Endodermal cell (in vitro differentiated cells): ENCODE measurements around the gene USP37. TPM values are rescaled to one million over a fixed set of nuclear protein-coding genes. Genes with fewer than 3 reads are reported as not detected.

ENCODE experiments used
- DNase-seq: peaks from one replicate; pipeline ENCODE4 v3.0.0-alpha.2; 2017
- H3K27ac ChIP-seq: 2 replicates; pipeline ENCODE4 v1.5.1; 2013; ENCODE audit warnings: mild to moderate bottlenecking, low read depth, low read length, moderate library complexity
- H3K27me3 ChIP-seq: 2 replicates; pipeline ENCODE4 v1.6.1; 2013; ENCODE audit warnings: mild to moderate bottlenecking, low read length, moderate library complexity; ENCODE audit not compliant: insufficient read depth, control insufficient read depth, poor library complexity, severe bottlenecking
- H3K36me3 ChIP-seq: 2 replicates; pipeline ENCODE4 v1.7.0; 2013; ENCODE audit warnings: mild to moderate bottlenecking, low read length, moderate library complexity; ENCODE audit not compliant: control insufficient read depth, insufficient read depth
- H3K4me1 ChIP-seq: one replicate; pipeline ENCODE4 v1.7.0; 2013; ENCODE audit warnings: low read length; ENCODE audit not compliant: control insufficient read depth, insufficient read depth
- H3K4me3 ChIP-seq: 2 replicates; pipeline ENCODE4 v1.5.1; 2013; ENCODE audit warnings: mild to moderate bottlenecking, low read length, moderate library complexity
- H3K9ac ChIP-seq: 2 replicates; pipeline ENCODE4 v1.6.1; 2013; ENCODE audit warnings: mild to moderate bottlenecking, low read length, moderate library complexity; ENCODE audit not compliant: poor library complexity, severe bottlenecking; ENCODE audit errors: extremely low read depth
- H3K9me3 ChIP-seq: 2 replicates; pipeline ENCODE4 v1.6.1; 2013; ENCODE audit warnings: mild to moderate bottlenecking, low read length, moderate library complexity; ENCODE audit not compliant: control insufficient read depth
- H3K27ac Mint-ChIP-seq: 2 replicates; pipeline ENCODE4 v1.8.0; 2020; ENCODE audit warnings: mixed read lengths
- H3K27me3 Mint-ChIP-seq: 2 replicates; pipeline ENCODE4 v1.8.0; 2021; ENCODE audit warnings: mild to moderate bottlenecking, mixed read lengths; ENCODE audit not compliant: insufficient read depth
- H3K36me3 Mint-ChIP-seq: 2 replicates; pipeline ENCODE4 v1.8.0; 2020; ENCODE audit warnings: low read depth, mixed read lengths
- H3K4me1 Mint-ChIP-seq: 2 replicates; pipeline ENCODE4 v1.8.0; 2020; ENCODE audit warnings: mixed read lengths
- H3K4me3 Mint-ChIP-seq: 2 replicates; pipeline ENCODE4 v1.8.0; 2020; ENCODE audit warnings: mild to moderate bottlenecking, moderate library complexity, mixed read lengths
- H3K9me3 Mint-ChIP-seq: 2 replicates; pipeline ENCODE4 v1.8.0; 2020; ENCODE audit warnings: mild to moderate bottlenecking, mixed read lengths
- CTCF ChIP-seq: fragments of 200-600 bp; sonication (generic); conservative IDR thresholded peaks from 2 replicates; pipeline ENCODE4 v1.5.0; 2021; ENCODE audit warnings: antibody characterized with exemption, mild to moderate bottlenecking
- WGBS, 2 experiments: methylation state at CpG; one replicate each; pipeline versions ENCODE4 v1.1.5 to v1.1.7; 2013; ENCODE audit warnings: missing lambda C conversion rate in 2 of 2, mixed read lengths in 1 of 2; ENCODE audit not compliant: insufficient coverage in 1 of 2, insufficient read length in 1 of 2; 5-methylcytosine and 5-hydroxymethylcytosine counted together
- total RNA-seq, 2 donors: library from RNA; stranded (reverse); fragmentation: NEBNext Ultra II Directional in 1 of 2; extraction: Animal tissue kit (Norgen Biotek cat#: 25700) in 1 of 2; gene quantifications; 2 replicates in 1 of 2; 3 replicates in 1 of 2; pipeline ENCODE4 v1.2.1, GENCODE V29; 2021

The USP37 gene
- total RNA-seq, 2 donors from 2014 or later: 23.2 to 24.0 TPM

DNA sequence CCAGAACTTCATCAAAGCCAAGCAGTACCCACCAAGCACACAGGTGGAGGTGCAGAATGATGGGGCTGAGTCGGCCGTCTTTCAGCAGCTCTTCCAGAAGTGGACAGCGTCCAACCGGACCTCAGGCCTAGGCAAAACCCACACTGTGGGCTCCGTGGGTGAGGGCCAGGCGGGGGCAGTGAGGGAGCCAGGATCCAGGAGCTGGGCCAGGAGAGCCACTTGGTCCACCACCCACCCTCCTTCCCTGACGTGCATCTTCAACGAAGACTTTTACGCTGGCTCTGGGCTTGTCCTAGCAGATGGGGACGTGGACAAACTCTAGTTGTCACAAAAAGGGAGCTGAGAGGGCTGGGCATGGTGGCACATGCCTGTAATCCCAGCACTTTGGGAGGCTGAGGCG lies 137.4 kb downstream of the USP37 start:
- H3K9me3 ChIP-seq: no peaks in the 10 kb centered on the region
- Mint-ChIP-seq H3K9me3 (no peaks in the 10 kb centered on the region), H3K4me1 (no peaks in the 10 kb centered on the region), H3K27me3 (no peaks in the 10 kb centered on the region), H3K36me3 (peaks cover 40% of the 10 kb centered on the region), H3K27ac (no peak overlapping the region), H3K4me3 (no peak overlapping the region)
- TF ChIP-seq CTCF: no peak
- no peak for DNase-seq
- H3K27me3 ChIP-seq: no peaks in the 10 kb centered on the region
- no peak overlapping the region for H3K27ac ChIP-seq
- WGBS, 2 experiments: 91 to 92% methylated on average over 8 to 11 of the region's 11 CpGs
- no peak overlapping the region for H3K4me3 ChIP-seq
- no peaks in the 10 kb centered on the region for H3K4me1 ChIP-seq
- peaks cover 8% of the 10 kb centered on the region for H3K36me3 ChIP-seq
- H3K9ac ChIP-seq: no peak overlapping the region

DNA sequence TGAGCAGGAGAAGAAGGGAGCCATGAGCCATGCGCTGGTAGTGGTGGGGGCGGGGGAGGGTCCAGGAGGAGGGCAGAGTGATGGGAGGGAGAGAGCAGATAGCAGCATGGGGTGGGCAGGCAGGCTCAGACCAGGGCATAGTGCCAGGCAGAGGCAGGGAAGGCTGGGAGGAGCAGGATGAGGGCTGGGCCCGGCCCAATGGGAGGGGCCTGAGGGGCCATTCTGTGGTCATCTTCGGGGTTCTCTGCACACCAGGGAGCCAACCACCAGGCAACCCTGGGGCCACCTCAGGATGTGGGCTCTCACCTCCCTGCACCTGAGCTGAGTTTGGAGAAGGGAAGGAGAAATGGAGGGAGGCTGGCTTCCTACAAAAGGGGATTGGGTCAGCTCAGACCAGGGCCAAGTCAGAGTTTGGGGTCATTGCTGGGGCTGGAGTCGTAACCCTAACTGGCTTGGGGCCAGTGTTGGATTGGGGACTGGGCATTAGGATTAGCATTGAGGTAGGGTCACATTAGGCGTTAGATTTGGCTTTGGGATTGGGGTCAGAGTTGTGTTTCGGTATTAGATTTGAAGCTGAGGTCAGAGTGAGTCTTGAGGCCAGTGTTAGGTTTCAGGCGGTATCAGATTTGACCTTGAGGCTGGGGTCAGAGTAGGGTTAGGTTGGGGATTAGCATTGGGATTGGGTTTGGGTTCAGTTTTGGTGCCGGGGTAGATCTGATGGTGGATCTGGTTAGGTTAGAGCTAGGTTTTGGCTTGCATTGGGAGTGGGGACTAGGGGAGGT lies 138.0 kb downstream of the USP37 start:
- Mint-ChIP-seq H3K27me3 (no peaks in the 10 kb centered on the region), H3K4me3 (no peak overlapping the region), H3K36me3 (peaks cover 44% of the 10 kb centered on the region), H3K4me1 (no peaks in the 10 kb centered on the region), H3K27ac (no peak overlapping the region), H3K9me3 (no peaks in the 10 kb centered on the region)
- H3K9ac ChIP-seq: no peak overlapping the region
- peaks cover 8% of the 10 kb centered on the region for H3K36me3 ChIP-seq
- no peak overlapping the region for H3K27ac ChIP-seq
- no peak for DNase-seq
- 83 to 87% methylated on average over 7 to 9 of the region's 9 CpGs for WGBS, 2 experiments
- no peaks in the 10 kb centered on the region for H3K9me3 ChIP-seq
- H3K4me3 ChIP-seq: no peak overlapping the region
- H3K27me3 ChIP-seq: no peaks in the 10 kb centered on the region
- no peak for TF ChIP-seq CTCF
- H3K4me1 ChIP-seq: no peaks in the 10 kb centered on the region

DNA sequence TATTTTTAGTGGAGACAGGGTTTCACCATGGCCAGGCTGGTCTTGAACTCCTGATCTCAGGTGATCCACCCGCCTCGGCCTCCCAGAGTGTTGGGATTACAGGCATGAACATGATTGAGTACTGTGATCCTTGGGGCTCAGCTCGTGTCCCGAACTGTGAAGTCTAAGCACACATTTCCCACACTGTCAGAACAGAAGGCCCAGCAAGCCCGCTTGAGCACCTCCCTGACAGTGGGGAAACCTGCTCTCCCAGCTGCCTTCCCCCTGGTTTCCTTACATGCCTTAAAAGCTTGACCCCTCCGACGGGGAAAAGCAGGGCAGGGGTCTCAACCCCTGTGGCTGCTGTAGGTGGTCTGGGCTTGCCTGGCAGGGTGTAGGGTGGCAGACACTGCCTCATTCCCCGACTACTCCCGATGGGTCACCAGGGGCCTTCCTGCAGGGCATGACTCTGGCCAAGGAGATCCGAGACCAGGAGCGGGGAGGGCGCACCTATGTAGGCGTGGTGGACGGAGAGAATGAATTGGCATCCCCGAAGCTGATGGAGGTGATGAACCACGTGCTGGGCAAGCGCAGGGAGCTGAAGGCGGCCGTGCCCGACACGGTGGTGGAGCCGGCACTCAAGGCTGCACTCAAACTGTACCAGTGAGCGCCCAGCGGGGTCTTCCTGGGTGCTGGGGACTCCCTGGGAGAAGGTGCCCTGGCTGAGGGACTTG lies 139.1 kb downstream of the USP37 start:
- no peaks in the 10 kb centered on the region for H3K9me3 ChIP-seq
- no peaks in the 10 kb centered on the region for H3K9me3 Mint-ChIP-seq
- H3K4me3 ChIP-seq: no peak overlapping the region
- no peaks in the 10 kb centered on the region for H3K4me1 ChIP-seq
- no peaks in the 10 kb centered on the region for H3K27me3 Mint-ChIP-seq
- H3K4me1 Mint-ChIP-seq: no peaks in the 10 kb centered on the region
- H3K4me3 Mint-ChIP-seq: no peak overlapping the region
- H3K36me3 ChIP-seq: peaks cover 8% of the 10 kb centered on the region
- no peak overlapping the region for H3K27ac Mint-ChIP-seq
- no peak overlapping the region for H3K9ac ChIP-seq
- peaks cover 47% of the 10 kb centered on the region for H3K36me3 Mint-ChIP-seq
- no peak overlapping the region for H3K27ac ChIP-seq
- DNase-seq: no peak
- H3K27me3 ChIP-seq: no peaks in the 10 kb centered on the region
- WGBS, 2 experiments: 92 to 95% methylated on average over 23 to 24 of the region's 24 CpGs
- TF ChIP-seq CTCF: no peak
